ENCODE data around the gene BROX.
"Not testable (repeated sequence)": the region's sequence is repeated elsewhere in the genome, so short reads cannot be mapped to it uniquely, and the experiment has no call there.

Gene BROX

GRCh38 chr1:222712253-222713090 lies at the start of gene BROX, which contains the start of gene AIDA:
Gene BROX (plus strand): TSS chr1:222712564. CDS start chr1:222715700, 3,136 bp downstream.
Gene AIDA (minus strand): TSS chr1:222712491. CDS start chr1:222712317, 174 bp downstream.
- peak; percentile 91 for DNase-seq

GRCh38 chr1:222663431-222663934 lies 48.9 kb upstream of the BROX start:
- DNase-seq, result no peak

GRCh38 chr1:222665964-222666363 lies 46.4 kb upstream of the BROX start:
- DNase-seq, result no peak

- DNase-seq, result not testable (repeated sequence)
Measured at GRCh38 chr1:222668184-222668583, 44.2 kb upstream of the BROX start.

DNA sequence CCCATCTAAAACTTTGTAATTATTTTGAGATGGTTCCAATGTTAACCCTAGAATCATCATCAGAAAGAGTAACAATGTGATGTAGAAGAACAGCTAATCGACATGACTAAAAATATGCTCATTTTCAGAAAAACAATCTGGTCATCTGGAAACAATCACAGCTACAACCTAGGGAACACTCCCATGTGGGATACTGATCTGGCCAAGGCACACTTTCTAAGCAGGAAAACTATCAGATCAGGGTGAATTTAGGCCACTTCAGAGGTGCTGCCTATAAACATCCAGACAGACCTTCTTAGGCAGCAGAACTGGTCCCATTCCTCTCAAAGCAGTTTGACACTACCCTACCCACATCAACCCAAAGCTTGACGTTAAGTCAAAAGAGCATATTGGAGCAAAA lies 43.3 kb upstream of the BROX start:
- DNase-seq, result not testable (repeated sequence)

GRCh38 chr1:222670110-222670509 lies 42.3 kb upstream of the BROX start:
- no peak for DNase-seq

- no peak for DNase-seq
Measured at GRCh38 chr1:222680080-222680479, 32.3 kb upstream of the BROX start.

GRCh38 chr1:222691016-222691415 lies 21.3 kb upstream of the BROX start:
- DNase-seq, result no peak

DNA sequence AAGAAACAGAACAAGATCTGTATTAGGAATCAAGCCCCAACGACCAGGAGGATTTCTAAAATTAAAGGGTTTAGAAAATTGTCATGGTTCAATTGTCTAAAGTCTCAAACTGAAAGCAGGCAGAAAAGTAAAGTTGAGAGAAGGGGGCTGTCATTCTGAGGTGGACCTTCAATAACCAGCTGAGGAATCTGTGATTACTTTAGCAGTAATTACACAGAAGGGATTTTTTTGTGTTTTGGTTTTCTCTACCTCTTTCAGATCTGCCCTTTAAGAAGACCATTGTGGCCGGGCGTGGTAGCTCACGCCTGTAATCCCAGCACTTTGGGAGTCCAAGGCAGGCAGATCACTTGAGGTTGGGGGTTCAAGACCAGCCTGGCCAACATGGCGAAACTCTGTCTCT lies 17.4 kb upstream of the BROX start:
- no peak for DNase-seq

- no peak for DNase-seq
Measured at GRCh38 chr1:222696741-222697140, 15.6 kb upstream of the BROX start.

DNA sequence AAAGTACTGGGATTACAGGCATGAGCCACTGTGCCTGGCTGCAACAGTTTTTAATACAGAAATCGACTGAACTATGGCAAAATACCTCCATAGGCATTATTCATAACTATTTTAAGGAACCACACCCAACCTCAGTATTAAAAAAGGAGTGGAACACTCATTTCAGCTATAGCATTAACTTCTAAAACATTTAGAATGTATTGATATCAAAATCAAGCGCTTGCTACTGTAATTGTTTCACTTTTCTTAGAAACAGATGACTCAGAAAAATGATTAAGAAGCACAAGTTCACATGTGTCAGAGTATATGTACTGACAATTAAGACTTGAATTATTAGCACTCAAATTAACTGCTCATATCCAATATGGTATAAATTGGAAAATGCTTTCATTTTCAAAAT lies 15.2 kb upstream of the BROX start:
- no peak for DNase-seq

DNA sequence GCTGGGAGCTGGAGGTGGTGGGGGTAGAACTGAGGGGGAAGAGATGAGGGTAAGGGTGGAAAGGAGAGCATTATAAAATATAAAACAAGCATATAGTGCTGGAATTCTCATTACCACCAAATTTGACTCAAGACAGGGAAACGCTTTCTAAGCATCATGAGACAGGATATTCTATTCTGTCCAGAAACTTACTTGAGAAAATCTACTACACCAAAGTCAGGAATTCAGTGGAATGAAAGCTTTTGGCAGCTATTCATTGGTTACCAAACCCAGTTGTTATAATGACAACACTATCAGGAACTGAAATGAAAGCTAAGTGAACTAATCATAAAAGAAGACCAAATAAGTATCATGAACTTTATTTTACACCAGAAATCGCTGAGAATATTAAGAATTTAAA lies 14.5 kb upstream of the BROX start:
- no peak for DNase-seq

DNA sequence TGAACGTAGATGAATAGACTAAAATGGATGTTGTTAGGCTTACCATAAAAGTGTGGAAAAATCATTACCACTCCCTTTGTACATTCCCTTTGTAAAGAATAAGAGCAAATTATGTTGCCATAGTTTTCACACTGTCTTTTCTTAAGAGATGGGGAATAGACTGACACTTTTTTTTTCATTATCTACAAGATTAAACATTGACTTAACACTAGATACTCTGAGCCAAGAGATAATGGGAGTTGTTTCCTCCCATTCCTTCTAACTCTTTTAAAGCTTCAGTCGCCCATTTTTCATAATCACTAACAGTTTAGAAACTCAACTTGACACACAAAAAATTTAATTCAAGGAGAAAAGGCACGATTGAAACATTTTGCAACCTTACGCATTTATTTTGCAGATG lies 10.2 kb upstream of the BROX start:
- DNase-seq, result no peak

DNA sequence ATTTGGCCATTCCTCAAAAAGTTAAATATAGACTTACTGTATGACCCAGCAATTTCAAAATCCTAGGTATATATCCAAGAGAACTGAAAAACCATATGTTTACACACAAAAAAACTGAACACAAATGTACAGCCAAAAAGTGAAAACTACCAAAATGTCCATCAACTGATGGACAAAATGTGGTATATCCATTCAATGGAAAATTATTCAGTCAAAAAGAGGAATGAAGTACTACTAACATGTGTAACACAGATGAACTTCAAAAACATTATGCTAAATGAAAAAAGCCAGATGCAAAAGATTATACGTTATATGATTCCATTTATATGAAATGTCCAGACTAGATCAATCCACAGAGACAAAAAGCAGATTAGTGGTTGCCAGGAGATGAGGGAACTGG lies 8.1 kb upstream of the BROX start:
- no peak for DNase-seq

- DNase-seq, result no peak
Measured at GRCh38 chr1:222706815-222707214, 5.5 kb upstream of the BROX start.

DNA sequence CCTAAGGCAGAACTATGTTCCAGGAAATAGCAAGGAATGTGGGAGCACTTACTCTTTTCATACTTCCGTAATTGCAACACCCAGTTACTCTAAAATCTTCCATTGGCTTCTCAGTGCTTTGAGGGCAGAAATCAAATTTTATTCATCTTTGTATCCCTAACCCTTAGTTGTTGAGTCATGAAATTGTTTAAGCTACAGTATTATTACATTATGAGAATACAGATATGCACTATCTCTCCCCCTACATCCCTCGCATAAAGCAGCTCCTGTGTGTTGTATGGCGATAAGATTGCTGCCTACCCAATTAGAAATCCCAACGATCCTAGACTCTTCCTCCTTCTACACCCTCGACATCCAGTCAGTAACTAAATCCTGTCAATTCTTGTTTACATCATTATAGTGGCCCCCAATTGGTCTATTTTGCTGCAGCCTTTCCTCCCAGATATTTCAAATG lies 2.6 kb upstream of the BROX start:
- DNase-seq, result no peak

DNA sequence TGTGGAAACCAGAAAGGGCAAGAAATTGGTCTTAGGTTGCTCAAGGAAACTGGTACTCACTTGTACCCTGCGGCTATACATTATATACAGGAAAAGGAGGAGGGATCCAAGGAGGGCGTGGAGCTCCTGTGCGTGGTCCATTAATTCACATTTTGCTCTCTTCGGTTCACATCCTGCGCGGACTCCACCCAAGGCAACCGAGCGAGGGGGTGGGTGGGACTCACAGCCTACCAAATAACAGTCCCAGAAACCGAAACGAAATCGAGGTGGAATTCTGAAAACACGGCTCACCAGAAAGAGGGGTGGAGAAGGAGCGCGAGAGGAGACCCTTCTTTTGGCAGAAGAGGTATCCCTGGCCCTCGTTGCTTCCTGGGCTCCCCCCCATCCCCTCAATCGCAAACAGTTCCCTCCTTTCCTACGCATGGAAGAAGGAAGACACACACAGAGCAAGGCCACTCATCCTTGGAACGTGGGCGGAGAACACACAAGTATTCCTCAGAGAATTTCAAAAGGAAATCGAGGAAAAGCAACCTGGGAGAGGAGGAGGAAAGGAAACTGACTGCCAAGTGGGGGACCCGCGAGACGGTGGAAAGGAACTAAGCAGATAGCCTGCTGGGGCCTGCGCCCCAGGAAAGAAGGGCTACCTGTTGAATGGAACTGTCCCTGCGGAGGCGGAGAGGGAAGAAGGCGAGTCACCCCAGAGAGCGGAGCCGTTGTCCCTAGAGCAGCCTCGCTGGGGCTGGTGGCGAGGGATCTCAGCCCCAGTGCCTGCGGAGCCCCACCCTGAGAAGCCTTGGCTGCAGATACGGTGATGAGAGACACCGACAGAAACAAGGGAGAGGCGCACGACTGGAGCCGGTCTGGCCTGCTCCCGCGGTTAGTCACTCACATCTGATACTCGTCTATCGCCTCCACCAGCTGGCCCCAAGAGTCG lies 778 bp upstream of the BROX start:
- peak; percentile 50 for DNase-seq

- peak; percentile 88 for DNase-seq
Measured at GRCh38 chr1:222713091-222713961, 962 bp downstream of the BROX start.

DNA sequence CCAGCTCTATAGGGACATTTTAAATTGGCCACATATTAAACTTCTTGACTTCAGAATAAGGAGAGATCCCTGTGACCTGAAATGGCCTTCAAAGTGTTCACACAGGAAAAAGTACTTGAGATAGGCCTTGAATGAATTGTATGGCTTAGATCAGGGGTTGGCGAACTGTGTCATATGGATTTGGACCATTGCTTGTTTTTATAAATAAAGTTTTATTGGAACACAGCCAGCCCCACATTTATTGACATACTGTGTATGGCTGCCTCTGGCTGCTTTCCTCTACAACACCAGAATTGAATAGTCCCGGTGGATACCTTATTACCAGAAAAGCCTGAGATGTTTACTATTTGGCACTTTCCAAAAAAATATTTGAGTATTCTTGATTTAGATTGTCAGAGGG lies 4.0 kb downstream of the BROX start:
- DNase-seq, result no peak

DNA sequence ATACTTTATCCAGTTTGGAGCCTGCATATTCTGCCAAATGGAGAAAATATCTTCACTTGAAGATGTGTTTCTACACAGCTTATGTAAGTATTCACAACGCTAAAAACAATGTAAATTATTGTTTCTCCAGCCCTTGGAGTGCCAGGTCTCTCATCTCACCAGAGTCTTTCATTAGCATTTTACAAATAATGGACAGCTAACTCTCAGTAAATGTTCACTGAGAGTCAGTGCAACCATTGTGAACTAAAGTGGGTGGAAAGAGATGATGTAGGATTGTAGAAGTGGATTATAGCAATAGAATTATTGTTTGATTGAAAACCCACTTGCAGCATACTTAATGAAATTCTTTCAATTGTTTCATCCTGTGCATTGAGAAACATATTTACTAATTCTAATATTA lies 16.4 kb downstream of the BROX start:
- no peak for DNase-seq

DNA sequence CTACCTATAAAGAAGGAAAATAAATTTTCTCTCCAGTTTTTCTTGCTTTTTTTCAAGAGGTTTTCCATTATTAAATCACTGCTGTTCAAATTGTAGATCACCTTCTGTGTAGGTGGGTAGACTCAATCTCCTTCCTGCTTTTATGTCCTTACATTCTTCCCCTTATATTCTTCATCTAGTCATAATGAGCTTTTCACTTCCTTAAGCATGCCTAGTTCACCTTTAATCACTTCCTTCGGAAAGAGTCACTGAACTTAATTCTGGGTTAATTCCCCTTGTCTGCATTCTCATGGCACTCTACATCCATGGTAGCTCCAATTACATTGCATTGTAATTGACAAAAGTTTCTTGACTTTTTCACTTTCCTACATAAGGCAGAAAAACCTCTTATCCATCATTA lies 18.5 kb downstream of the BROX start:
- no peak for DNase-seq
